Activated naive CD4-positive, alpha-beta T cell treated with anti-CD3 and anti-CD28 coated beads, Interleukin-2, amount 50 U/mL, for 72 hours (primary cell): ENCODE data around the gene WNT3. TPM values are rescaled to one million over a fixed set of nuclear protein-coding genes. Genes with fewer than 3 reads are reported as not detected.

Experiments
- ATAC-seq, 2 donors: fragments of 150-1000 bp; cut with Tn5 transposase; 2 replicates each; pipeline ENCODE4 v1.10.0; 2021; ENCODE audit warnings: mild to moderate bottlenecking in 2 of 2, moderate library complexity in 2 of 2
- DNase-seq, 2 donors: peaks; one replicate each; pipeline ENCODE4 v3.0.0; 2021 to 2022; ENCODE audit warnings: low spot score in 2 of 2
- H3K27ac Mint-ChIP-seq, 2 donors: one replicate each; pipeline ENCODE4 v1.8.0; 2022; ENCODE audit warnings: mild to moderate bottlenecking in 2 of 2, mixed read lengths in 2 of 2
- H3K36me3 Mint-ChIP-seq, 2 donors: one replicate each; pipeline ENCODE4 v1.8.0; 2022; ENCODE audit warnings: mixed read lengths in 2 of 2
- H3K9me3 Mint-ChIP-seq, 2 donors: one replicate each; pipeline ENCODE4 v1.8.0; 2022; ENCODE audit warnings: mixed read lengths in 2 of 2
- total RNA-seq, 2 donors: library from RNA; stranded (reverse); gene quantifications; one replicate each; pipeline ENCODE4 v1.2.3, GENCODE V29; 2022

WNT3 gene
- total RNA-seq, 2 donors from 2014 or later = 0.16 TPM; not detected in 1

DNA sequence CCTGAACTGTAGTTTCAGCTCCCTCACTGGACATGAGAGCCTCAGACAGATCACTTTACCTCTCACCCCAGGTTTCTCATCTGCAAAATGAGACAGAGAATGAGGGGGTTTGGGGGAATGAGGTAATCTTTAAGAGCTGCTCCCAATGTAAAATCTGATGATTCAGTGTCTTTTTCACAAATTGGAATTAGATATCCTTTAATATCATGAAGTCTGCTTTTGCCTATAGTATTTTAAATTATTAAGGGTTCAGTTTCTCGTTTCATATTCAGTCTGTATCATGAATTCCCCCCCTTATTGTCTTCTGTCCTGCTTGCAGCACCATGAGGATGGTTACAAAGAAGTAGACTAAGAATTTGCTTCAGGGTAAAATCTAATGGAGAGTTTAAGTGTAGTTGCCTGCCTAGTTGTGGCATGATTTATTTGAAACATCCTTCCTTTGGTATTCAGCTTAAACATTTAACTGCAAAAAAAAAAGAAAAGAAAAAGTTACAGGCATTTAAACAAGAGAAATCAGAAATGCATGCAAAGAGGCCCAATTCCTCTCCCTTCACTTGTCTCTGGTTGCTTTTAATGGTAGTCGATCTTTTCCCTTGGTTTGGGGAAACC is 77.3 kb downstream of the WNT3 start:
- Mint-ChIP-seq H3K9me3 (no peaks in the 10 kb centered on the region), H3K27ac (no peak overlapping the region), H3K36me3 (no peaks in the 10 kb centered on the region)
- no peak for ATAC-seq
- DNase-seq = no peak

DNA sequence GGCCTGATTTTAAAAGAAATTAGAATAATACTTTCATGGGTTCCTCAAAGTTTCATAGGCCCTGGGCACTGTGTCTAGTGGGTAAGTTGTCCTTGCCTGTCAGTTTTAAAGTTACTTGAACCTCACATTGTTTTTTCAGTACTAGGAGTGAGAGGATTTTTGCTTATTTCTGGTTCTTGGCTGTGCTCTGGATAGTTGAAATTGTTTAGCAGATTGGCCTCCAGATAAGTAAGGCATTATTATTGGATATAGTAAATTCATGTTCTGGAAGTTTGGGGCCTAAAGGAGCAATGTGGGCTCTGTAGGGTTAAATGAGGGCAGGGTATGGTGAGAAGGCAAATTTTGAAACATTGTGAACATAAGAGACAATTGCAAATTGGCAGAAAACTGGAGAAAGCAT is 78.5 kb downstream of the WNT3 start:
- DNase-seq = no peak
- no peak for ATAC-seq
- no peaks in the 10 kb centered on the region for H3K36me3 Mint-ChIP-seq
- H3K9me3 Mint-ChIP-seq = no peaks in the 10 kb centered on the region
- peak overlapping the region in 1 of 2 donors; percentile 3 for H3K27ac Mint-ChIP-seq

DNA sequence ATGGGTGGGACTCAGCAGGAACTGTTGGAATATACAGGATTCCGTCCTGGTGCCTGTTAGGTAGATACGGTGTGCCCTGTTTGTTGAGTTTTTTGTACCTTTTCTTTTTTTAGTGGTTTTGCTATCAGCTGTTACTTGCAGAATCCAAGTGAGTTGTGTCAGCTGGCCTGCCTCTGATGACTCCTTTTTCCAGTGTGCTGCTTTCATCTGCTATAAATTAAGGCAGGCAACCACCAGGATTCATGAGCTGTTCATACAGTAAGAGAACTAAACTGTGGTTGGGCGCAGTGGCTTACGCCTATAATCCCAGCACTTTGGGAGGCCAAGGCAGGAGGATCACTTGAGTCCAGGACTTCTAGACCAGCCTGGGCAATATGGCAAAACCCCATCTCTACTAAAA is 79.9 kb downstream of the WNT3 start:
- no peak for DNase-seq
- no peak for ATAC-seq
- no peak overlapping the region for H3K27ac Mint-ChIP-seq
- no peaks in the 10 kb centered on the region for H3K9me3 Mint-ChIP-seq
- H3K36me3 Mint-ChIP-seq = no peaks in the 10 kb centered on the region

DNA sequence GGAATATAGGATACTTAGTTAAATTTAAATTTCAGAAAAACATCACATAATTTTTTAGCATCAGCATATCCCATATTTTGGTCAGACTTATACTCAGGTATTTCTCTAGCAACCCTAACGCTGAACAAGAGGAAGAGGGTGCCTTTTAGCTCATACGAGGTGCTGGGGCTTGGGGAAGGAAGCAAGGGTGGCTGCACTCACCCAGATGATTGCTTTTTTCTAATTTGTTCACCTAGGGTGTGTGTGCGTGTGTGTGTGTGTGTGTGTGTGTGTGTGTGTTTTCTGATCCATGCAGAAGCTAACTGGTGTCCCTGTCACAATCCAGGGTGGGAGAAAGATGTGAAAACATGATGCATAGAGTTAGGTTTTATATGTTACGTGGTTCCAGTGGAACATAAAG is 81.2 kb downstream of the WNT3 start:
- ATAC-seq (no peak), DNase-seq (no peak)
- no peaks in the 10 kb centered on the region for H3K36me3 Mint-ChIP-seq
- no peaks in the 10 kb centered on the region for H3K9me3 Mint-ChIP-seq
- no peak overlapping the region for H3K27ac Mint-ChIP-seq

DNA sequence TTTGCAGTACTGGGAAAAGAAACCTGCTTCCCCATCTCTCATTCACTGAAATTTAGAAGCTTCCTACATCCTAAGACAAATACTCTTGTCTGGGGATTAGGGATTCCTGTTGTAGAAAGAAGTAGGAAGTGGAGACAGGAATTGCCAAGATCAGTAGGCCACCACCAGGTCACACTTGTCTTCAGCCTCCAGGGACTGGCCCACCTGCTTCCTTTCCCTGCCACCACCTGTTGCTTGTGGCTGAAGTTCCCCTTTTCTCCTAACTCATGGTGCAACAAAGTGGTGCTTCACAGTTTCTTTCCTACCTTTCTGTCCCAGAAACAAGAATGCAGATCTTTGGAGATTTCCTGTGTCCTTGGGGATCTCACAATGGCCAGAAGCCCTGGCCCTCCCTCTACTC is 82.4 kb downstream of the WNT3 start:
- H3K9me3 Mint-ChIP-seq = no peaks in the 10 kb centered on the region
- ATAC-seq (no peak), DNase-seq (no peak)
- no peak overlapping the region for H3K27ac Mint-ChIP-seq
- no peaks in the 10 kb centered on the region for H3K36me3 Mint-ChIP-seq

- Mint-ChIP-seq H3K36me3 (no peaks in the 10 kb centered on the region), H3K9me3 (no peaks in the 10 kb centered on the region), H3K27ac (no peak overlapping the region)
- no peak for DNase-seq
- no peak for ATAC-seq
Observed at GRCh38 chr17:46733837-46734475, 84.5 kb downstream of the WNT3 start.

GRCh38 chr17:46732754-46733398 is 85.6 kb downstream of the WNT3 start:
- Mint-ChIP-seq H3K9me3 (no peaks in the 10 kb centered on the region), H3K36me3 (no peaks in the 10 kb centered on the region), H3K27ac (no peak overlapping the region)
- ATAC-seq (no peak), DNase-seq (no peak)

- ATAC-seq (no peak), DNase-seq (no peak)
- no peaks in the 10 kb centered on the region for H3K9me3 Mint-ChIP-seq
- H3K36me3 Mint-ChIP-seq = no peaks in the 10 kb centered on the region
- no peak overlapping the region for H3K27ac Mint-ChIP-seq
Observed at GRCh38 chr17:46732160-46732559, 86.3 kb downstream of the WNT3 start.

DNA sequence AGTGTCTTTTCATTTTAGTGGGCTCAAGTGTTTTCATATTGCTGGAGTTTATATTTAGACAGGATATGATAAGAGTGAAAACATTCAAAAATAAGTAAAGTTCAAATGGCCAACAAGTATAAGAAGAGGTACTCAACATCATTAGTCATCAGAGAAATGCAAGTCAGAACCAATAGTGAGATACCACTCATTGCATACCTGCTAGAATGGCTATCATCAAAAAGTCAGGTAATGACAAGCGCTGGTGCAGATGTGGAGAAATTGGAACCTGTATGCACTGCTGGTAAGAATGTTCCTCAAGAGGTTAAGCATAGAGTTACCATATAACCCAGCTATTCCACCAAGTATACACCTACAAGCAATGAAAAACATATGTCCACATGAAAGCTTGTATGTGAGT is 87.8 kb downstream of the WNT3 start:
- Mint-ChIP-seq H3K36me3 (no peaks in the 10 kb centered on the region), H3K9me3 (no peaks in the 10 kb centered on the region), H3K27ac (no peak overlapping the region)
- no peak for DNase-seq
- ATAC-seq = no peak

- Mint-ChIP-seq H3K36me3 (no peaks in the 10 kb centered on the region), H3K9me3 (no peaks in the 10 kb centered on the region), H3K27ac (no peak overlapping the region)
- ATAC-seq (no peak), DNase-seq (no peak)
Observed at GRCh38 chr17:46730026-46730425, 88.5 kb downstream of the WNT3 start.

- ATAC-seq (no peak), DNase-seq (no peak)
- Mint-ChIP-seq H3K36me3 (no peaks in the 10 kb centered on the region), H3K9me3 (no peaks in the 10 kb centered on the region), H3K27ac (no peak overlapping the region)
Observed at GRCh38 chr17:46727572-46728348, 90.7 kb downstream of the WNT3 start.

DNA sequence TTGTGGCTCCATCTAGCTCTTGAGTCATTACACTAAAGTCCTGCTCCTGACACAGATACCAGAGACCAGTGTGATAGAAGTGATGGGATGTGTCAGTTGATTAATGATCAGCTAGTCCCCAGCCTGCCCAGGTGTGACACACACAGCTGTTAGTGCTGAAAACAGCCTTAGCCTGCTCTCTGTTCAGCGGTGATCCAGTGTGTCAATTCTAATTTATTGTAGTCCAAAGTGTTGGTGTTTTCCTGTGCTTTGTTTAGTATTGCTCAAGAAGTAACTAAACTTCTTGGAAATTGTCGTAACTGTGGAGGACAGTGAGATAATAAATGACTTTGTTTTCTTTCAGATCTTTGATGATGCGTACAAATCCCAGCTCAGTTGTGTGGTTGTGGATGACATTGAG is 92.3 kb downstream of the WNT3 start:
- H3K36me3 Mint-ChIP-seq = no peaks in the 10 kb centered on the region
- ATAC-seq (no peak), DNase-seq (no peak)
- no peaks in the 10 kb centered on the region for H3K9me3 Mint-ChIP-seq
- no peak overlapping the region for H3K27ac Mint-ChIP-seq

DNA sequence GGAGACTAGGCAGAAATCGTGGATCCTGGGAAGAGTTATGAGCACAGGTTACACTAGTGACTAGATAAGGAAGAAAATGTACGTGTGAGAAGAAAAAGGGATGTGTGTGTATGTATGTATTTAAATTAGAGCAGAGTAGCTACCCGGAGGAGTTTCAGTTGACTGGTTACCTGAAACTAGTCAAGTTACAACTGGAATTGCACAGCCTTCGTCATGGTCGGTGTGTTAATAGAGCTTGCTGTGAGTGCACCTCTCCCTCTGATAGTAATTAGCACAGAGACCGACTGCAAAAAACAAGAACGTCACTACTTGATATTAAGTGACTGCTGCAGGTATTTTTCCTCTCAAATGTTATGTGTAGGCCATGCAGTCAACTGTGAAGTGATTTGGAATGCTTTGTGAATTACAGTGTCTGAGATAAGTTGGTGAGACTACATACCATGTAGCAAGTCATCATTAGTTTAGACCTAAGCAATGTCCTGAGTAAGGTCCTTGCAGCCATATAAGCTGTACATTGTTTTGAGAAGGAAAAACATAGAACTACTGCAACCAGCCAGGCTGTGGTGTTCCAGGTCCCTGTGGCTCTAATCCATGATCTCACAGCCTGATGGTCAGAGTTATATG is 95.7 kb downstream of the WNT3 start:
- no peak for DNase-seq
- Mint-ChIP-seq H3K27ac (peak overlapping the region in 1 of 2 donors; percentile 38), H3K36me3 (no peaks in the 10 kb centered on the region), H3K9me3 (no peaks in the 10 kb centered on the region)
- no peak for ATAC-seq

DNA sequence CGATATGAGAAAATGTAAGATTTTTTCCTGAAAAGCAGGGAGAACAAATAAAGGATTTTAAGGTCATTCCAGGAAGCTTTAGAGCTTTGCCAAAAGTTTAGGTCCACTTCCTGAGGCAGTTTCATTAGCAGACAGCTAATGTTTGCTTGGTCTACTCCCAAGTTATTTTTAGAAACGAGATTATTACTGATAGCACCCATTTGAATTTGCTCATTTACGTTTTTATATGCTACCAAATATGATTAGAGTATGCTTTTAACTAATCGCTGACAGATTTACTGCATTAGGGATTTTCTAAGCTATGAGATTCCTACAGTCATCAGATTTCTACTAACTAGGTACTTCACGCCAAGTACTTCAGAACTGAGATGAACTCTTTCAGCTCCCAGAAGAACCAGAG is 98.1 kb downstream of the WNT3 start:
- ATAC-seq = no peak
- no peak for DNase-seq
- Mint-ChIP-seq H3K27ac (no peak overlapping the region), H3K9me3 (no peaks in the 10 kb centered on the region), H3K36me3 (no peaks in the 10 kb centered on the region)

GRCh38 chr17:46719891-46720290 is 98.6 kb downstream of the WNT3 start:
- Mint-ChIP-seq H3K9me3 (no peaks in the 10 kb centered on the region), H3K36me3 (no peaks in the 10 kb centered on the region), H3K27ac (no peak overlapping the region)
- ATAC-seq = no peak
- no peak for DNase-seq

GRCh38 chr17:46717999-46718398 is 100.5 kb downstream of the WNT3 start:
- no peak for ATAC-seq
- DNase-seq = no peak
- Mint-ChIP-seq H3K9me3 (no peaks in the 10 kb centered on the region), H3K36me3 (no peaks in the 10 kb centered on the region), H3K27ac (no peak overlapping the region)
